Esophagus squamous epithelium (tissue), 5 donors: ENCODE data around the gene UNC13C. TPM values are rescaled to one million over a fixed set of nuclear protein-coding genes. Genes with fewer than 3 reads are reported as not detected.

Experiments used
- DNase-seq: peaks from one replicate; lab custom pipeline; 2025; lab: John Stamatoyannopoulos, UW
- H3K27ac ChIP-seq, 4 donors: fragments of 200-600 bp; sonication (generic); one replicate each; pipeline ENCODE4 v1.5.1; 2016 to 2019; ENCODE audit warnings: mild to moderate bottlenecking in 1 of 4
- H3K27me3 ChIP-seq, 4 donors: fragments of 200-600 bp; sonication (generic); 1 replicate in 3 of 4; 2 replicates in 1 of 4; pipeline versions ENCODE4 v1.5.1 to v1.6.0; 2017 to 2021; ENCODE audit warnings: antibody characterized with exemption in 1 of 4
- H3K36me3 ChIP-seq, 3 donors: fragments of 200-600 bp; sonication (generic); one replicate each; pipeline ENCODE4 v1.5.1; 2016 to 2019
- H3K4me1 ChIP-seq, 3 donors: fragments of 200-600 bp; sonication (generic); one replicate each; pipeline ENCODE4 v1.5.1; 2017 to 2019
- H3K4me3 ChIP-seq, 4 donors: fragments of 200-600 bp; sonication (generic); 1 replicate in 3 of 4; 2 replicates in 1 of 4; pipeline ENCODE4 v1.5.1; 2016 to 2019; ENCODE audit warnings: mild to moderate bottlenecking in 2 of 4, moderate library complexity in 1 of 4
- H3K9me3 ChIP-seq, 3 donors: fragments of 200-600 bp; sonication (generic); one replicate each; pipeline ENCODE4 v1.5.1; 2016 to 2019
- CTCF ChIP-seq, 6 experiments: fragments of 450-650 bp in 4 of 6; fragments of 200-600 bp in 2 of 6; sonication (generic) in 2 of 6; IDR thresholded peaks; one replicate each; pipeline ENCODE4 v1.5.1; 2016 to 2019; ENCODE audit warnings: antibody characterized with exemption in 6 of 6, mild to moderate bottlenecking in 4 of 6, moderate library complexity in 4 of 6
- POLR2A ChIP-seq, 4 donors: fragments of 450-650 bp; IDR thresholded peaks; one replicate each; pipeline ENCODE4 v1.6.1; 2017; ENCODE audit warnings: antibody characterized with exemption in 4 of 4, mild to moderate bottlenecking in 4 of 4, moderate library complexity in 3 of 4
- WGBS, 2 donors: methylation state at CpG; one replicate each; pipeline ENCODE4 v1.1.5; 2018; 5-methylcytosine and 5-hydroxymethylcytosine counted together
- intact Hi-C: fragments of 100-400 bp; cut with DNase I; formaldehyde crosslinking; loops from one replicate; pipeline ENCODE4 v1.15.0; 2022
- total RNA-seq, 4 donors: library from RNA; depleted of rRNA; stranded (reverse); fragments of >200 nt; gene quantifications; one replicate each; pipeline ENCODE4 v1.1.0, GENCODE V29; 2016
- donor health status: DM: yes; HTN: yes; CAD: no.

The UNC13C gene
- total RNA-seq, 4 donors from 2014 or later, result 0.18 to 0.19 TPM; not detected in 2

- Histone ChIP-seq H3K27me3 (no peaks in the 10 kb centered on the region), H3K4me1 (no peaks in the 10 kb centered on the region), H3K9me3 (peaks cover 0 to 8% (median 7%) of the 10 kb centered on the region in 3 donors), H3K27ac (no peak overlapping the region), H3K4me3 (no peak overlapping the region), H3K36me3 (no peaks in the 10 kb centered on the region)
- 59 to 87% methylated on average over 2 of the region's 2 CpGs for WGBS, 2 donors
- DNase-seq, result no peak
- no peak for TF ChIP-seq POLR2A (IDR thresholded peaks at IDR 0.05)
- no peak for TF ChIP-seq CTCF (IDR thresholded peaks at IDR 0.05)
- intact Hi-C loops, result no loop called here
These were observed 666.6 kb downstream of the UNC13C start for GRCh38 chr15:54644796-54645195.

DNA sequence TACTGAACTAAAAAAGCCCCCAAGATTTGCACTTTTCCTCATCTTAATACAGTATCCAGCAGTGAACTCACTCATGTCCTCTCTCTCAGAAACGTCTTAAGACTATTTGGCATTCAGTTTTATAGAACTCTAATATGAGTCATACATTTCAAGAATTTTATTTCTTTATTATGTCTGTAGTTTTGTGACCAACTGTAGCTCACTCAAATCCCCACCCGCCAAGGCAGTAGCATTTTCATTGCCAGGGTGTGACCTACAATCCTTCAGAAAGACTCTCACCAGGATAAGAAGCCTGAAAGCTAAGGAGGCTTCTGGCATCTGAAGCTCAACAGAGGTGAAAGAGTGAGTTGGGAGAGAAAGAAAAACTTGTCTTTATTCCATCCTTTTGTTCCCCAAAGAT lies 681.4 kb downstream of the UNC13C start:
- intact Hi-C loops, result no loop called here
- Histone ChIP-seq H3K27ac (no peak overlapping the region), H3K36me3 (no peaks in the 10 kb centered on the region), H3K9me3 (no peaks in the 10 kb centered on the region), H3K4me1 (no peaks in the 10 kb centered on the region), H3K4me3 (no peak overlapping the region), H3K27me3 (no peaks in the 10 kb centered on the region)
- 49 to 53% methylated on average over 2 of the region's 2 CpGs for WGBS, 2 donors
- DNase-seq, result no peak
- no peak for TF ChIP-seq CTCF (IDR thresholded peaks at IDR 0.05)
- TF ChIP-seq POLR2A (IDR thresholded peaks at IDR 0.05), result no peak

DNA sequence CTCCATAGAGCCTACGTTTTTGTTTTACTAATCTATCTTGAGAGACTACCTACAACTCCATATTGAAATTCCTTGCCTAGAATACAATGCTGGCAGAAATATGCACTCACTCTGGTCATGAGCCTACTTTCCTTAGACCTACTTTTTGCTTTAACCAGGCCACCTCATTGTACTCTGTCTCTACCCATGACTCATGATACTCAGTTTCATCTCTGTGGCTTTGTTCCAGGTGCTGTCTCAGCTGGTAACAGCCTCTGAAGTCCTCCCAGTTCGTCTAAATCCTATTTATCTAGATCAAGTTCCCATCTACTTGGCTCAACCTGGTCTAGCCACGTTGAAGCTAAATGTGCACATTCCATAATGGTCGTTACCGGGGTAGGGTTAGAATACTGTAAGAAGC lies 682.1 kb downstream of the UNC13C start:
- 61 to 63% methylated on average over 5 of the region's 5 CpGs for WGBS, 2 donors
- no peaks in the 10 kb centered on the region for H3K9me3 ChIP-seq
- no peaks in the 10 kb centered on the region for H3K36me3 ChIP-seq
- H3K4me3 ChIP-seq, result no peak overlapping the region
- TF ChIP-seq CTCF (IDR thresholded peaks at IDR 0.05), result no peak
- TF ChIP-seq POLR2A (IDR thresholded peaks at IDR 0.05), result no peak
- no peaks in the 10 kb centered on the region for H3K27me3 ChIP-seq
- no peak overlapping the region for H3K27ac ChIP-seq
- intact Hi-C loops, result no loop called here
- no peak for DNase-seq
- no peaks in the 10 kb centered on the region for H3K4me1 ChIP-seq

GRCh38 chr15:54675241-54675640 lies 697.0 kb downstream of the UNC13C start:
- Histone ChIP-seq H3K36me3 (no peaks in the 10 kb centered on the region), H3K4me1 (no peaks in the 10 kb centered on the region), H3K4me3 (no peak overlapping the region), H3K9me3 (no peaks in the 10 kb centered on the region), H3K27me3 (no peaks in the 10 kb centered on the region), H3K27ac (no peak overlapping the region)
- no peak for DNase-seq
- intact Hi-C loops, result no loop called here
- WGBS, 2 donors, result 69 to 85% methylated on average over 1 of the region's 1 CpG
- no peak for TF ChIP-seq POLR2A (IDR thresholded peaks at IDR 0.05)
- no peak for TF ChIP-seq CTCF (IDR thresholded peaks at IDR 0.05)

DNA sequence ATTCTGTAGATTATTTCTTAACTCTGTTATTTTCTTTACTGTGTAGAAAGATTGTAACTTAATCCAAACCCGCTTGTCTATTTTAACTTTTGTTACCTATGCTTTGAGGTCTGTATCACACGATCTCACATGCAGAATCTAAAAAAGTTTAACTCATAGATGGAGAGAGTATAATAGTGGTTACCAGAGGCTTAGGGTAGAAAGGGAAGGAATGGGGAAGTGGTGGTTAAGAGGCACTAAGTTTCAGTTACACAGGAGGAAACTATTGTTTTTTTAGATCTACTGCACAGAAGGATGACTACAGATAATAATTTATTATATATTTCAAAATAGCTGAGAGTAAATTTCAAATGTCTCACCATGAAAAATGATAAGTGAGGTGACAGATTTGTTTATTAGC lies 703.3 kb downstream of the UNC13C start:
- H3K27ac ChIP-seq, result no peak overlapping the region

More for the DNA sequence above, 703.3 kb downstream of the UNC13C start:
- DNase-seq, result no peak
- WGBS, 2 donors, result 40 to 59% methylated on average over 2 of the region's 2 CpGs
- Histone ChIP-seq H3K36me3 (no peaks in the 10 kb centered on the region), H3K9me3 (no peaks in the 10 kb centered on the region), H3K4me3 (no peak overlapping the region), H3K27me3 (no peaks in the 10 kb centered on the region), H3K4me1 (no peaks in the 10 kb centered on the region)
- TF ChIP-seq CTCF (IDR thresholded peaks at IDR 0.05), result no peak
- no peak for TF ChIP-seq POLR2A (IDR thresholded peaks at IDR 0.05)
- intact Hi-C loops, result no loop called here

Other genes with a start within 250 kb of the UNC13C start
- under 1 TPM in 3 of 4 donors, not detected in 1; 0.04 to 0.73 (median 0.08) TPM for gene WDR72, start 218.8 kb upstream of the UNC13C start, total RNA-seq